Mesendoderm (in vitro differentiated cells): ENCODE measurements around the gene ZNF79.

Experiments
- DNase-seq: peaks from one replicate; pipeline ENCODE4 v3.0.0; 2013
- H2AK5ac ChIP-seq: 2 replicates; pipeline ENCODE4 v1.6.1; 2013; ENCODE audit warnings: low read length, inconsistent platforms
- H2BK120ac ChIP-seq: 2 replicates; pipeline ENCODE4 v1.6.1; 2013; ENCODE audit warnings: low read depth, mild to moderate bottlenecking, low read length, moderate library complexity, mixed read lengths
- H2BK15ac ChIP-seq: replicated peaks from 2 replicates; pipeline ENCODE4 v1.6.1; 2013; ENCODE audit warnings: low read depth, mild to moderate bottlenecking, moderate library complexity
- H2BK5ac ChIP-seq: 2 replicates; pipeline ENCODE4 v1.6.1; 2013; ENCODE audit warnings: low read length, inconsistent platforms
- H3K18ac ChIP-seq: 2 replicates; pipeline ENCODE4 v1.6.1; 2013; ENCODE audit warnings: mild to moderate bottlenecking, low read length, mixed read lengths
- H3K23ac ChIP-seq: one replicate; pipeline ENCODE4 v1.6.1; 2013; ENCODE audit warnings: low read length
- H3K27ac ChIP-seq: 2 replicates; pipeline ENCODE4 v1.5.1; 2013; ENCODE audit warnings: low read depth, mild to moderate bottlenecking, inconsistent platforms, low read length, moderate library complexity
- H3K27me3 ChIP-seq: 2 replicates; pipeline ENCODE4 v1.6.1; 2013; ENCODE audit warnings: low read length, control low read depth, mild to moderate bottlenecking, inconsistent platforms; ENCODE audit not compliant: insufficient read depth, poor library complexity
- H3K36me3 ChIP-seq: 2 replicates; pipeline ENCODE4 v1.6.1; 2013; ENCODE audit warnings: low read length, inconsistent platforms; ENCODE audit not compliant: control insufficient read depth, insufficient read depth
- H3K4ac ChIP-seq: one replicate; pipeline ENCODE4 v1.6.1; 2013; ENCODE audit warnings: low read depth, mild to moderate bottlenecking, low read length, moderate library complexity
- H3K4me1 ChIP-seq: 2 replicates; pipeline ENCODE4 v1.6.1; 2013; ENCODE audit warnings: low read depth, low read length, inconsistent platforms; ENCODE audit not compliant: control insufficient read depth
- H3K4me2 ChIP-seq: 2 replicates; pipeline ENCODE4 v1.6.1; 2013; ENCODE audit warnings: low read length
- H3K4me3 ChIP-seq: 2 replicates; pipeline ENCODE4 v1.5.1; 2013; ENCODE audit warnings: mild to moderate bottlenecking, low read length
- H3K56ac ChIP-seq: one replicate; pipeline ENCODE4 v1.6.1; 2013; ENCODE audit warnings: low read length
- H3K79me1 ChIP-seq: 2 replicates; pipeline ENCODE4 v1.6.1; 2013; ENCODE audit warnings: low read length, inconsistent platforms
- H3K79me2 ChIP-seq: 2 replicates; pipeline ENCODE4 v1.6.1; 2013; ENCODE audit warnings: mild to moderate bottlenecking, low read length; ENCODE audit not compliant: control insufficient read depth, insufficient read depth
- H3K9ac ChIP-seq: 2 replicates; pipeline ENCODE4 v1.6.1; 2013; ENCODE audit warnings: low read length, inconsistent platforms
- H4K5ac ChIP-seq: one replicate; pipeline ENCODE4 v1.6.1; 2013; ENCODE audit warnings: low read length
- H4K8ac ChIP-seq: one replicate; pipeline ENCODE4 v1.6.1; 2013; ENCODE audit warnings: low read depth, mild to moderate bottlenecking, control low read depth, low read length, moderate library complexity
- WGBS: extraction: QIAGEN DNeasy Blood & Tissue Kit; methylation state at CpG from one replicate; pipeline ENCODE4 v1.1.7; 2013; ENCODE audit warnings: low lambda C conversion rate, missing lambda C conversion rate; ENCODE audit not compliant: insufficient coverage; ENCODE audit errors: extremely low coverage; 5-methylcytosine and 5-hydroxymethylcytosine counted together

ZNF79 gene

GRCh38 chr9:127437497-127438264, 13.5 kb downstream of the ZNF79 start:
- H3K4me2 ChIP-seq, result no peak overlapping the region

GRCh38 chr9:127438394-127438793, 14.2 kb downstream of the ZNF79 start:
- no peak for DNase-seq
- Histone ChIP-seq H3K4me2 (no peak overlapping the region), H3K79me1 (no peaks in the 10 kb centered on the region), H3K23ac (no peak overlapping the region), H3K27ac (no peak overlapping the region), H4K5ac (no peak overlapping the region), H3K9ac (no peak overlapping the region), H2BK15ac (no peak overlapping the region), H3K27me3 (no peaks in the 10 kb centered on the region), H2BK120ac (no peak overlapping the region), H3K36me3 (peaks cover 7% of the 10 kb centered on the region), H2BK5ac (no peak overlapping the region), H3K56ac (no peak overlapping the region), H3K4me3 (no peak overlapping the region), H3K4ac (no peak overlapping the region), H3K4me1 (no peaks in the 10 kb centered on the region), H4K8ac (no peak overlapping the region), H3K18ac (no peak overlapping the region), H3K79me2 (no peaks in the 10 kb centered on the region), H2AK5ac (no peak overlapping the region)
- WGBS, result no CpG with 5 or more reads among the region's 9 CpGs

More at GRCh38 chr9:127437497-127438264, 13.5 kb downstream of the ZNF79 start:
- no peak overlapping the region for H3K18ac ChIP-seq
- H3K27ac ChIP-seq, result no peak overlapping the region
- no peaks in the 10 kb centered on the region for H3K4me1 ChIP-seq
- no peak overlapping the region for H3K23ac ChIP-seq
- no peak overlapping the region for H3K9ac ChIP-seq
- DNase-seq, result peak; percentile 31
- no peaks in the 10 kb centered on the region for H3K79me1 ChIP-seq
- no peak overlapping the region for H2AK5ac ChIP-seq
- peaks cover 7% of the 10 kb centered on the region for H3K36me3 ChIP-seq
- no peak overlapping the region for H2BK120ac ChIP-seq
- H2BK5ac ChIP-seq, result no peak overlapping the region
- no peak overlapping the region for H3K56ac ChIP-seq
- no peak overlapping the region for H3K4ac ChIP-seq
- WGBS, result no CpG with 5 or more reads among the region's 12 CpGs
- H4K8ac ChIP-seq, result no peak overlapping the region
- H4K5ac ChIP-seq, result no peak overlapping the region
- H3K4me3 ChIP-seq, result no peak overlapping the region
- no peaks in the 10 kb centered on the region for H3K27me3 ChIP-seq
- H2BK15ac ChIP-seq, result no peak overlapping the region
- no peaks in the 10 kb centered on the region for H3K79me2 ChIP-seq

- Histone ChIP-seq H4K5ac (no peak overlapping the region), H3K4me3 (no peak overlapping the region), H3K18ac (no peak overlapping the region), H3K56ac (no peak overlapping the region), H4K8ac (no peak overlapping the region), H3K36me3 (peaks cover 30% of the 10 kb centered on the region), H3K4me2 (no peak overlapping the region), H3K4ac (no peak overlapping the region), H2BK5ac (no peak overlapping the region), H3K4me1 (no peaks in the 10 kb centered on the region), H2BK15ac (no peak overlapping the region), H2BK120ac (no peak overlapping the region), H3K23ac (no peak overlapping the region), H2AK5ac (no peak overlapping the region), H3K79me2 (peaks cover 15% of the 10 kb centered on the region), H3K27ac (no peak overlapping the region), H3K27me3 (no peaks in the 10 kb centered on the region), H3K79me1 (peaks cover 6% of the 10 kb centered on the region), H3K9ac (no peak overlapping the region)
- WGBS, result no CpG with 5 or more reads among the region's 17 CpGs
- DNase-seq, result peak; percentile 40
Observed at GRCh38 chr9:127444283-127444920, 20.2 kb downstream of the ZNF79 start.

GRCh38 chr9:127444921-127445850, 21.0 kb downstream of the ZNF79 start:
- WGBS, result no CpG with 5 or more reads among the region's 15 CpGs
- Histone ChIP-seq H3K4me1 (no peaks in the 10 kb centered on the region), H3K56ac (no peak overlapping the region), H3K23ac (no peak overlapping the region), H3K18ac (no peak overlapping the region), H2BK5ac (no peak overlapping the region), H2BK120ac (no peak overlapping the region), H3K4ac (no peak overlapping the region), H3K4me3 (no peak overlapping the region), H3K27ac (no peak overlapping the region), H2AK5ac (no peak overlapping the region), H3K36me3 (peaks cover 33% of the 10 kb centered on the region), H3K9ac (no peak overlapping the region), H3K4me2 (no peak overlapping the region), H4K5ac (no peak overlapping the region), H4K8ac (no peak overlapping the region), H3K79me2 (peaks cover 23% of the 10 kb centered on the region), H3K27me3 (no peaks in the 10 kb centered on the region), H3K79me1 (peaks cover 6% of the 10 kb centered on the region), H2BK15ac (no peak overlapping the region)
- peak; percentile 46 for DNase-seq

DNA sequence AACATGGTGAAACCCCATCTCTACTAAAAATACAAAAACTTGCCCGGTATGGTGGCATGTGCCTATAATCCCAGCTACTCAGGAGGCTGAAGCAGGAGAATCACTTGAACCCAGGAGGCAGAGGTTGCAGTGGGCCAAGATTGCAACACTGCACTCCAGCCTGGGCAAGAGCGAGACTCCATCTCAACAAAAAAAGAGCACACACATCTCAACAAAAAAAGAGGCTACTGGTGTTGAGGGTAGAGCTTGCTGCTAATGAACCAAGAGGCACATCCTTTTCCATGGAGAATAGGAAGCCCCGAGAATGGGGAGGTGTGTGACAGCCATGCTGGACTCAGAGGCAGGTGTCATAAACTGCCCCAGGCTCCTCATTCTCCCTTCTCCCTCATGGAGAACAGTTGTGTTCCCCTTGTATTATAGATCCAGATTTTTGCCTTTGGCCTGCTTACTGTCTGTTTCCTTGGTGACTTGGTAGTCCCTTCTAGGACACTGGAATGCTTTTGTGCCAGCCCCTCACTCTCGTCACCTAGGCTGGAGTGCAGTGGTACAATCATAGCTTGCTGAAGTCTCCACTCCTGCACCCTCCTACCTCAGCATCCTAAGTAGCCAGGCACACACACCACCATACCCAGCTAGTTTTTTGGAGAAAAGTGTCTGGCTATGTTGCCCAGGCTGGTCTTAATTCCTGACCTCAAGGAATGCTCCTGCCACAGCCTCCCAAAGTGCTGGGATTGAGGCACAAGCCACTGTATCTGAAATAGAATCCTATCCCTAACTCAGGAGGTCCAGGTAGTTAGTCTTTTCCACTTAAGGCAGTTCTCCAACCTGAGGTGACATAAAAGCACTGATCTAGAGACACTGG, 21.9 kb downstream of the ZNF79 start:
- Histone ChIP-seq H3K4me1 (no peaks in the 10 kb centered on the region), H2AK5ac (no peak overlapping the region), H3K56ac (no peak overlapping the region), H2BK5ac (no peak overlapping the region), H4K5ac (no peak overlapping the region), H3K36me3 (peaks cover 33% of the 10 kb centered on the region), H3K27me3 (no peaks in the 10 kb centered on the region), H3K18ac (no peak overlapping the region), H3K4me2 (no peak overlapping the region), H3K23ac (no peak overlapping the region), H2BK120ac (no peak overlapping the region), H3K79me2 (peaks cover 32% of the 10 kb centered on the region), H3K4ac (no peak overlapping the region), H2BK15ac (no peak overlapping the region), H4K8ac (no peak overlapping the region), H3K79me1 (peaks cover 6% of the 10 kb centered on the region), H3K27ac (no peak overlapping the region), H3K4me3 (no peak overlapping the region), H3K9ac (no peak overlapping the region)
- WGBS, result no CpG with 5 or more reads among the region's 4 CpGs
- peak; percentile 50 for DNase-seq
